Renal cortex interstitium (tissue), 11 donors: ENCODE data around the gene DNAJB4. TPM values are rescaled to one million over a fixed set of nuclear protein-coding genes. Genes with fewer than 3 reads are reported as not detected.
"Not testable (repeated sequence)": the region's sequence is repeated elsewhere in the genome, so short reads cannot be mapped to it uniquely, and the experiment has no call there.

Experiments used
- DNase-seq, 11 donors: peaks; one replicate each; pipeline ENCODE4 v3.0.0-alpha.2; 2013; ENCODE audit warnings: low read depth in 9 of 11, low spot score in 4 of 11; ENCODE audit errors: extremely low read depth in 1 of 11
- polyA plus RNA-seq, 3 donors: library from polyadenylated mRNA; unstranded; fragments of 120-200 nt; gene quantifications; one replicate each; pipeline ENCODE4 v1.2.1, GENCODE V29; 2013; ENCODE audit not compliant: insufficient read length in 3 of 3

Gene DNAJB4
- polyA plus RNA-seq, 3 donors = 31.1 to 41.5 (median 41.1) TPM

- DNase-seq = no peak
Measured at GRCh38 chr1:78052685-78053405, 48.1 kb downstream of the DNAJB4 start.

GRCh38 chr1:78053498-78053897, 48.8 kb downstream of the DNAJB4 start:
- DNase-seq = no peak

- DNase-seq = no peak
Measured at GRCh38 chr1:78054559-78054958, 49.8 kb downstream of the DNAJB4 start.

GRCh38 chr1:78054972-78055371, 50.2 kb downstream of the DNAJB4 start:
- DNase-seq = no peak

GRCh38 chr1:78055565-78056132, 50.9 kb downstream of the DNAJB4 start:
- no peak for DNase-seq

GRCh38 chr1:78058670-78059069, 53.9 kb downstream of the DNAJB4 start:
- DNase-seq = no peak

GRCh38 chr1:78060857-78061563, 56.3 kb downstream of the DNAJB4 start:
- no peak for DNase-seq

GRCh38 chr1:78061825-78062523, 57.2 kb downstream of the DNAJB4 start:
- DNase-seq = no peak

GRCh38 chr1:78064886-78065285, 60.1 kb downstream of the DNAJB4 start:
- DNase-seq = not testable (repeated sequence)

Other genes starting within 250 kb of the DNAJB4 start
- 10 to 100 TPM; 69.1 to 95.2 (median 89.0) TPM for gene USP33, start 245.1 kb upstream of the DNAJB4 start, polyA plus RNA-seq
- gene MIGA1, start 225.3 kb upstream of the DNAJB4 start, polyA plus RNA-seq = 10 to 100 TPM; 15.7 to 23.3 (median 21.9) TPM
- 10 to 100 TPM; 10.8 to 13.6 (median 13.3) TPM for gene NEXN, start 116.3 kb upstream of the DNAJB4 start, polyA plus RNA-seq
- 100 to 1,000 TPM; 287 to 396 (median 336) TPM for gene FUBP1, start 25.9 kb upstream of the DNAJB4 start, polyA plus RNA-seq
- 10 to 100 TPM; 15.8 to 20.7 (median 19.7) TPM for gene GIPC2, start 41.0 kb downstream of the DNAJB4 start, polyA plus RNA-seq